ENCODE measurements around the gene HTATIP2. TPM values are rescaled to one million over a fixed set of nuclear protein-coding genes. Genes with fewer than 3 reads are reported as not detected.

The HTATIP2 gene
- total and polyA plus RNA-seq, 9 of the 15 experiments (the other 6 are each of a cell fraction or from before 2014, with no cell fraction given): 48.3 to 90.9 (median 64.4) TPM

DNA sequence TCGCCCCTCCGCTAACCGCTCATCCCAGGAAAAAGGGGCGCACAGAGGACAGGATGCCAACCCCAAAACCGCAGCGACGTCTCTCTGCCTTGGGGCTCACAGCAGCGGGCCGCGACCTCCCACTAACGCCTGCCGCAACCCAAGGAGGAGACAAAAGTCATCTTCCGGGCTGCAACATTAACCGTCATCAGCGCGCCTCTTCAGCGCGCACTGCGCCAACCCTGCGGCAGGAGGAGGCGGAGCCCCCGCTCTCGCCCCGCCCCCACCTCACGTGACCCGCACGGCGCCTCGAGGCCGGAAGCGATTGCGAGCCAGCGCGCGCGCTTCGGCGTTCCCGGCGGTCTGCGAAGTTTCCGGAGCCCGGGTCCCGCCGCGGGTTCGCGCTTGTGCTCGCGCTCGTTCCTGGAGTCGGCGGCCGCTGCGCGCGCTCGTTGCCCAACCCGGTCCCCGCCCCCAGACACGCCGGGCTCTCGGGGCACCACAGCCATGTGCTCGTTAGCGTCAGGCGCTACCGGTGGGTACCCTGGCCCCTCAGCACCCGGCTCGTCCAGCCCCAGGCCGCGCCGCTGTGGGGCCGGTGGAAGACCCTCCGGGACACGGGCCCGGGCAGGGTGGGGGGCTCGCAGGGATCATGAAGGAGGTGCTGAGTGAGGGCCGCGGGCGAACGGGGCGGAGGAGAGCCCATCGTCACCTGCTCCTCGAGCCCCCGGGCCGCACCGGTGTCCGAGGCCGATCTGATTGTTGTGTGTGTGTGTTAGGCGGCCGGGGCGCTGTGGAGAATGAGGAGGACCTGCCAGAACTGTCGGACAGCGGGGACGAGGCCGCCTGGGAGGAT lies 24.0 kb downstream of the HTATIP2 start, which contains the start of gene PRMT3 (continued):
- peak; percentile 30 for TF ChIP-seq JUND (IDR thresholded peaks at IDR 0.05; ENCODE audit: borderline replicate concordance, low read depth, low read length)
- peak; percentile 29; the same call in 1 of the 3 replicates for TF ChIP-seq JUND (tag; IDR thresholded peaks at IDR 0.05; ENCODE audit: borderline replicate concordance, low read depth, low read length)
- TF ChIP-seq TRIM24 (IDR thresholded peaks at IDR 0.05): 0 out of 4 replicates have a peak, but pooled peaks of 1 of the 2 experiments have one; percentile 14
- no peak for TF ChIP-seq ZNF75A (CRISPR knock-in tag; IDR thresholded peaks at IDR 0.05)
- TF ChIP-seq MEIS2 (IDR thresholded peaks at IDR 0.05; ENCODE audit: partially characterized antibody): no peak
- TF ChIP-seq ZNF699 (CRISPR knock-in tag; IDR thresholded peaks at IDR 0.05; ENCODE audit: insufficient replicate concordance): no peak
- no peak for TF ChIP-seq SMAD1 (IDR thresholded peaks at IDR 0.05; ENCODE audit: low read depth, low read length, partially characterized antibody)
- TF ChIP-seq MTF1 (CRISPR knock-in tag; IDR thresholded peaks at IDR 0.05; ENCODE audit: borderline replicate concordance): no peak
- TF ChIP-seq, protein P1, sequence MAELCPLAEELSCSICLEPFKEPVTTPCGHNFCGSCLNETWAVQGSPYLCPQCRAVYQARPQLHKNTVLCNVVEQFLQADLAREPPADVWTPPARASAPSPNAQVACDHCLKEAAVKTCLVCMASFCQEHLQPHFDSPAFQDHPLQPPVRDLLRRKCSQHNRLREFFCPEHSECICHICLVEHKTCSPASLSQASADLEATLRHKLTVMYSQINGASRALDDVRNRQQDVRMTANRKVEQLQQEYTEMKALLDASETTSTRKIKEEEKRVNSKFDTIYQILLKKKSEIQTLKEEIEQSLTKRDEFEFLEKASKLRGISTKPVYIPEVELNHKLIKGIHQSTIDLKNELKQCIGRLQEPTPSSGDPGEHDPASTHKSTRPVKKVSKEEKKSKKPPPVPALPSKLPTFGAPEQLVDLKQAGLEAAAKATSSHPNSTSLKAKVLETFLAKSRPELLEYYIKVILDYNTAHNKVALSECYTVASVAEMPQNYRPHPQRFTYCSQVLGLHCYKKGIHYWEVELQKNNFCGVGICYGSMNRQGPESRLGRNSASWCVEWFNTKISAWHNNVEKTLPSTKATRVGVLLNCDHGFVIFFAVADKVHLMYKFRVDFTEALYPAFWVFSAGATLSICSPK (IDR thresholded peaks at IDR 0.05; ENCODE audit: borderline replicate concordance): no peak; the same call in 1 of the 2 replicates
- TF ChIP-seq ZBTB12 (CRISPR knock-in tag; IDR thresholded peaks at IDR 0.05): peak; percentile 97
- peak; percentile 40; the same call in 1 of the 2 replicates for TF ChIP-seq ZNF668 (CRISPR knock-in tag; IDR thresholded peaks at IDR 0.05)
- no peak for TF ChIP-seq PHTF2 (CRISPR knock-in tag; IDR thresholded peaks at IDR 0.05)
- TF ChIP-seq GTF2F1 (IDR thresholded peaks at IDR 0.05; ENCODE audit: low read depth, low read length): peak; percentile 49; the same call in 1 of the 2 replicates
- TF ChIP-seq ZNF785 (CRISPR knock-in tag; IDR thresholded peaks at IDR 0.05): no peak
- 0 out of 2 replicates have a peak, but pooled peaks have one; percentile 70 for TF ChIP-seq TCF7 (IDR thresholded peaks at IDR 0.05; ENCODE audit: borderline replicate concordance)
- TF ChIP-seq POLR2G (IDR thresholded peaks at IDR 0.05; ENCODE audit: low read depth, low read length): peak; percentile 94
- no peak; the same call in 1 of the 2 replicates for TF ChIP-seq SMARCE1 (IDR thresholded peaks at IDR 0.05)
- TF ChIP-seq ZBED1 (IDR thresholded peaks at IDR 0.05): peak; percentile 58; the same call in 1 of the 2 replicates
- TF ChIP-seq CGGBP1 (CRISPR knock-in tag; IDR thresholded peaks at IDR 0.05): 0 out of 2 replicates have a peak, but pooled peaks have one; percentile 26
- TF ChIP-seq POLR3G (IDR thresholded peaks at IDR 0.05; ENCODE audit: extremely low read depth, insufficient read length, insufficient replicate concordance): no peak
- no peak for TF ChIP-seq CLOCK (CRISPR knock-in tag; IDR thresholded peaks at IDR 0.05; ENCODE audit: borderline replicate concordance)
- TF ChIP-seq ZNF184 (CRISPR knock-in tag; IDR thresholded peaks at IDR 0.05): no peak
- 0 out of 2 replicates have a peak, but pooled peaks have one; percentile 7 for TF ChIP-seq CHD2 (IDR thresholded peaks at IDR 0.05; ENCODE audit: low read depth, low read length)

Data from K562 (cell line).